Endodermal cell (in vitro differentiated cells): Measurements from ENCODE around the gene NAV2. TPM values are rescaled to one million over a fixed set of nuclear protein-coding genes. Genes with fewer than 3 reads are reported as not detected.

ENCODE experiments used
- DNase-seq: peaks from one replicate; pipeline ENCODE4 v3.0.0-alpha.2; 2017
- H3K27ac ChIP-seq: 2 replicates; pipeline ENCODE4 v1.5.1; 2013; ENCODE audit warnings: mild to moderate bottlenecking, low read depth, low read length, moderate library complexity
- H3K27me3 ChIP-seq: 2 replicates; pipeline ENCODE4 v1.6.1; 2013; ENCODE audit warnings: mild to moderate bottlenecking, low read length, moderate library complexity; ENCODE audit not compliant: insufficient read depth, control insufficient read depth, poor library complexity, severe bottlenecking
- H3K36me3 ChIP-seq: 2 replicates; pipeline ENCODE4 v1.7.0; 2013; ENCODE audit warnings: mild to moderate bottlenecking, low read length, moderate library complexity; ENCODE audit not compliant: control insufficient read depth, insufficient read depth
- H3K4me1 ChIP-seq: one replicate; pipeline ENCODE4 v1.7.0; 2013; ENCODE audit warnings: low read length; ENCODE audit not compliant: control insufficient read depth, insufficient read depth
- H3K4me3 ChIP-seq: 2 replicates; pipeline ENCODE4 v1.5.1; 2013; ENCODE audit warnings: mild to moderate bottlenecking, low read length, moderate library complexity
- H3K9ac ChIP-seq: 2 replicates; pipeline ENCODE4 v1.6.1; 2013; ENCODE audit warnings: mild to moderate bottlenecking, low read length, moderate library complexity; ENCODE audit not compliant: poor library complexity, severe bottlenecking; ENCODE audit errors: extremely low read depth
- H3K9me3 ChIP-seq: 2 replicates; pipeline ENCODE4 v1.6.1; 2013; ENCODE audit warnings: mild to moderate bottlenecking, low read length, moderate library complexity; ENCODE audit not compliant: control insufficient read depth
- H3K27ac Mint-ChIP-seq: 2 replicates; pipeline ENCODE4 v1.8.0; 2020; ENCODE audit warnings: mixed read lengths
- H3K27me3 Mint-ChIP-seq: 2 replicates; pipeline ENCODE4 v1.8.0; 2021; ENCODE audit warnings: mild to moderate bottlenecking, mixed read lengths; ENCODE audit not compliant: insufficient read depth
- H3K36me3 Mint-ChIP-seq: 2 replicates; pipeline ENCODE4 v1.8.0; 2020; ENCODE audit warnings: low read depth, mixed read lengths
- H3K4me1 Mint-ChIP-seq: 2 replicates; pipeline ENCODE4 v1.8.0; 2020; ENCODE audit warnings: mixed read lengths
- H3K4me3 Mint-ChIP-seq: 2 replicates; pipeline ENCODE4 v1.8.0; 2020; ENCODE audit warnings: mild to moderate bottlenecking, moderate library complexity, mixed read lengths
- H3K9me3 Mint-ChIP-seq: 2 replicates; pipeline ENCODE4 v1.8.0; 2020; ENCODE audit warnings: mild to moderate bottlenecking, mixed read lengths
- WGBS, 2 experiments: methylation state at CpG; one replicate each; pipeline versions ENCODE4 v1.1.5 to v1.1.7; 2013; ENCODE audit warnings: missing lambda C conversion rate in 2 of 2, mixed read lengths in 1 of 2; ENCODE audit not compliant: insufficient coverage in 1 of 2, insufficient read length in 1 of 2; 5-methylcytosine and 5-hydroxymethylcytosine counted together
- total RNA-seq, 2 donors: library from RNA; stranded (reverse); fragmentation: NEBNext Ultra II Directional in 1 of 2; extraction: Animal tissue kit (Norgen Biotek cat#: 25700) in 1 of 2; gene quantifications; 2 replicates in 1 of 2; 3 replicates in 1 of 2; pipeline ENCODE4 v1.2.1, GENCODE V29; 2021
- TF ChIP-seq, protein P1 (sequence below): fragments of 200-600 bp; sonication (generic); conservative IDR thresholded peaks from 2 replicates; pipeline ENCODE4 v1.5.0; 2021; ENCODE audit warnings: antibody characterized with exemption, mild to moderate bottlenecking

The NAV2 gene
- total RNA-seq, 2 donors from 2014 or later = 37.1 to 42.4 TPM

DNA sequence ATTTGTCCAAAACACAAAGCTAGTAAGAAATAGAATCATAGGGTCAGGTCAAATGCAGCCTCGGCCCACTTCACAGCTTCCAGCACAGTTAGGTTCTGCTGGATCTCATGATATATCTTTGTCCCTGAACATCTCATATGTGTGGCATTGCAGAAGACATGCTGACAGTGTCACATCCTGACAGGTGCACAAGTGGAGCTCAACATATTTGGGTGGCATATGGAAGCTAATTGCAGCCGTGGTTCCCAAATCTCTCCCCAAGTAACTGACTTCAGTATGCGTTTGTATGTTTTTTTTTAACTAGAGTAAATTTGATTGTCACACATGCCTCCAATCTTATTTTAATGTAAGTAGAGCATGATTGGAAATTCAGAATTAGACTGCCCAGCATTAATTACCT lies 33.4 kb downstream of the NAV2 start:
- Mint-ChIP-seq H3K27ac (no peak overlapping the region), H3K27me3 (no peaks in the 10 kb centered on the region), H3K9me3 (peaks cover 7% of the 10 kb centered on the region), H3K36me3 (no peaks in the 10 kb centered on the region), H3K4me3 (no peak overlapping the region), H3K4me1 (peaks cover under 1% of the 10 kb centered on the region)
- Histone ChIP-seq H3K4me3 (no peak overlapping the region), H3K27me3 (peaks cover 6% of the 10 kb centered on the region), H3K9me3 (no peaks in the 10 kb centered on the region), H3K27ac (no peak overlapping the region), H3K4me1 (no peaks in the 10 kb centered on the region), H3K9ac (no peak overlapping the region), H3K36me3 (no peaks in the 10 kb centered on the region)
- WGBS, 2 experiments = 95 to 100% methylated on average over 2 to 3 of the region's 3 CpGs
- DNase-seq = no peak
- TF ChIP-seq, protein P1, sequence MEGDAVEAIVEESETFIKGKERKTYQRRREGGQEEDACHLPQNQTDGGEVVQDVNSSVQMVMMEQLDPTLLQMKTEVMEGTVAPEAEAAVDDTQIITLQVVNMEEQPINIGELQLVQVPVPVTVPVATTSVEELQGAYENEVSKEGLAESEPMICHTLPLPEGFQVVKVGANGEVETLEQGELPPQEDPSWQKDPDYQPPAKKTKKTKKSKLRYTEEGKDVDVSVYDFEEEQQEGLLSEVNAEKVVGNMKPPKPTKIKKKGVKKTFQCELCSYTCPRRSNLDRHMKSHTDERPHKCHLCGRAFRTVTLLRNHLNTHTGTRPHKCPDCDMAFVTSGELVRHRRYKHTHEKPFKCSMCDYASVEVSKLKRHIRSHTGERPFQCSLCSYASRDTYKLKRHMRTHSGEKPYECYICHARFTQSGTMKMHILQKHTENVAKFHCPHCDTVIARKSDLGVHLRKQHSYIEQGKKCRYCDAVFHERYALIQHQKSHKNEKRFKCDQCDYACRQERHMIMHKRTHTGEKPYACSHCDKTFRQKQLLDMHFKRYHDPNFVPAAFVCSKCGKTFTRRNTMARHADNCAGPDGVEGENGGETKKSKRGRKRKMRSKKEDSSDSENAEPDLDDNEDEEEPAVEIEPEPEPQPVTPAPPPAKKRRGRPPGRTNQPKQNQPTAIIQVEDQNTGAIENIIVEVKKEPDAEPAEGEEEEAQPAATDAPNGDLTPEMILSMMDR = no peak

DNA sequence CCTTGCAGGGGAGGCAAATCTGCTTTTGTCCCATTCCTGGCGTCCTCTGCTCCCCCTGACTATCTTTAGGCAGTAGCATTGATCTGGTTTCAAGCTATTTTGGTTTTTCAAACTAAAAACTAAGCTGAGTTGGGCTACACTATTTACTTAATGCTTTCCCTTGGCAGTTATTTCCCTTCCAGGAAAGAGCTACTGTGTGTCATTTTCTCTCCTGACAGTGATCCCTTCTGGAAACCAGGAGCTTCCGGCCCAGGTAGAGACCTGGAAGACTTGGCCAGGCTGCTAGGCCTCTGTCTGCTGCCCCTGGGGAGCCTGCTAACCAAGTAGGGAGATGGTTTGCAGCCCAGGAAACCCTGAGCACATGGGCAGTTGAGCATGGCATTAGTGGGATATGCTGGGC lies 35.0 kb downstream of the NAV2 start:
- H3K4me1 Mint-ChIP-seq = peaks cover 6% of the 10 kb centered on the region
- Histone ChIP-seq H3K9ac (no peak overlapping the region), H3K4me1 (no peaks in the 10 kb centered on the region), H3K36me3 (no peaks in the 10 kb centered on the region), H3K9me3 (no peaks in the 10 kb centered on the region), H3K27me3 (peaks cover 6% of the 10 kb centered on the region), H3K4me3 (no peak overlapping the region), H3K27ac (no peak overlapping the region)
- H3K9me3 Mint-ChIP-seq = peaks cover 7% of the 10 kb centered on the region
- no peaks in the 10 kb centered on the region for H3K36me3 Mint-ChIP-seq
- TF ChIP-seq, protein P1 = no peak
- H3K27ac Mint-ChIP-seq = no peak overlapping the region
- H3K27me3 Mint-ChIP-seq = no peaks in the 10 kb centered on the region
- 91 to 100% methylated on average over 1 to 2 of the region's 2 CpGs for WGBS, 2 experiments
- DNase-seq = no peak
- H3K4me3 Mint-ChIP-seq = no peak overlapping the region

DNA sequence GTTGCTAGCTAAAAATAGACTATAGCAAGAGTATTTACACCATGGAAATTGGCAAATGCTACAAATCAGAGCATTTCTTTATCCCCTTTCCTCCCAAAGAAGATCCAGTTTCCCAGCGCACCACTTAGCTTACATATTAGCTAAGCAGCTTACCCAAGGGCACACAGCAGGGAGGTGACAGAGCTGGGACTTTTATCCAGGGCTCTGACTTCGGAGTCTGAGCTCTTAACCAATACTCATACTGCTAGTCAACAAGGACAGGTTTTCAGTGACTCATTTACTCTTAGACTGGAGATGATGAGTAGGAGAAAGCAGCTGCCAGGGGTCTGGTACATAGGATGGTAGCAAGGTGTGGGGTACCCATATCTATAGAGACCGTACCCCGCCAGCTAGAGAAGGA lies 38.4 kb downstream of the NAV2 start:
- 81 to 100% methylated on average over 1 to 4 of the region's 4 CpGs for WGBS, 2 experiments
- H3K27ac Mint-ChIP-seq = no peak overlapping the region

More for the DNA sequence above, 38.4 kb downstream of the NAV2 start:
- Histone ChIP-seq H3K9ac (no peak overlapping the region), H3K27me3 (peaks cover 6% of the 10 kb centered on the region), H3K4me1 (peaks cover 3% of the 10 kb centered on the region), H3K36me3 (no peaks in the 10 kb centered on the region), H3K27ac (no peak overlapping the region), H3K4me3 (no peak overlapping the region), H3K9me3 (no peaks in the 10 kb centered on the region)
- no peak for DNase-seq
- peaks cover 20% of the 10 kb centered on the region for H3K4me1 Mint-ChIP-seq
- TF ChIP-seq, protein P1 = no peak
- peaks cover 1% of the 10 kb centered on the region for H3K9me3 Mint-ChIP-seq
- H3K4me3 Mint-ChIP-seq = no peak overlapping the region
- no peaks in the 10 kb centered on the region for H3K27me3 Mint-ChIP-seq
- no peaks in the 10 kb centered on the region for H3K36me3 Mint-ChIP-seq
